ENCODE data around the gene NF1. TPM values are rescaled to one million over a fixed set of nuclear protein-coding genes. Genes with fewer than 3 reads are reported as not detected.

NF1 gene
- total and polyA plus RNA-seq, 2 donors (not counting 1 experiment from before 2014, with no cell fraction given) = 10.8 to 27.7 TPM

DNA sequence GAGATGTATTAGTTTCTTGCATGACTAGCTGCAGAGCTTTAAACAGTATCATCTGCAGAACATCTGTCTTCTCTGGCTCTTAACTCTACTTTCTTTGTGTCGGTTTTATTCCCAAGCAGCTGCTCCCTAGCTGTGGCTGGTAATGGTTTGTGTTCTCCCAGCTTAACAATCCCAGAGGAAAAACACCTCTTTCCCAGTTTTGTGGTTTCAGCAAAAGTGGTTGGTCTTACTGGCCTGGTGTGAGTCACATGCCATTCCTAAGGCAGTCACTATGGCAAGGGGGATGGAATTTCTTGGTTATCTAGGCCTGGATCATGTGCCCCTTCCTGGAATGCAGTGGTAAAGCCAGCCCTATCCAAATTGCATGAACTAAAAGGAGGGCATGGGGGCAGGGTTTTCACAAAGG lies 174.8 kb downstream of the NF1 start:
- intact Hi-C loops (cut with micrococcal nuclease) = loop anchor here (5.0 kb wide), 1 partner anchor 38 kb away; no protein-coding TSS in a partner anchor
- Histone ChIP-seq H3K36me3 (replicated peaks in 1 of 2; ENCODE audit: control extremely low read depth in 1 of 2, control insufficient read depth in 1 of 2, extremely low read depth in 1 of 2, insufficient read depth in 2 of 2, low read length in 1 of 2) (peaks cover 4% of the 10 kb centered on the region in 2 experiments), H4K20me1 (ENCODE audit: control insufficient read depth, insufficient read depth, low read length, poor library complexity, severe bottlenecking) (no peaks in the 10 kb centered on the region), H3K27me3 (replicated peaks in 1 of 4; ENCODE audit: control extremely low read depth in 1 of 4, control insufficient read depth in 3 of 4, insufficient read depth in 4 of 4, low read length in 3 of 4) (no peaks in the 10 kb centered on the region), H3K4me1 (ENCODE audit: control insufficient read depth in 2 of 2, insufficient read depth in 2 of 2, low read length in 2 of 2) (no peaks in the 10 kb centered on the region), H3K79me2 (ENCODE audit: control insufficient read depth, insufficient read depth, low read length) (no peaks in the 10 kb centered on the region), H2AFZ (ENCODE audit: insufficient read depth, low read depth, low read length, poor library complexity, severe bottlenecking) (no peak overlapping the region), H3K4me3 (ENCODE audit: control extremely low read depth in 1 of 5, extremely low read depth in 1 of 5, insufficient read depth in 1 of 5, low read depth in 2 of 5, low read length in 4 of 5) (no peak overlapping the region), H3K9me3 (ENCODE audit: control extremely low read depth in 1 of 3, control insufficient read depth in 2 of 3, insufficient read depth in 1 of 3, low read length in 2 of 3) (no peaks in the 10 kb centered on the region), H3K4me2 (replicated peaks; ENCODE audit: low read depth, low read length, poor library complexity, severe bottlenecking) (no peak overlapping the region), H3K27ac (ENCODE audit: low read length in 2 of 2) (no peak overlapping the region), H3K9ac (ENCODE audit: low read length) (no peak overlapping the region)
- DNase-seq (no peak), ATAC-seq (ENCODE audit: low read depth) (no peak)
- ChIA-PET CTCF (interaction anchor here (0.6 to 8.8 kb wide), 4 partner anchors 9 to 102 kb away, joined by 3 to 125 read pairs (median 4); no protein-coding TSS in a partner anchor), POLR2A (no interaction called here)
- no peaks in the 10 kb centered on the region for H3K4me1 Mint-ChIP-seq
- no peak overlapping the region for H3K4me3 Mint-ChIP-seq
- H3K27me3 Mint-ChIP-seq = no peaks in the 10 kb centered on the region
- no peak overlapping the region for H3K27ac Mint-ChIP-seq
- no CpG with 5 or more reads among the region's 1 CpG for WGBS (ENCODE audit: insufficient coverage)
- TF ChIP-seq EZH2 (IDR thresholded peaks at IDR 0.05; ENCODE audit: borderline replicate concordance, insufficient read depth, low read depth, low read length, poor library complexity, severe bottlenecking) = no peak
- no peak for TF ChIP-seq CTCF (IDR thresholded peaks at IDR 0.05)
- H3K9me3 Mint-ChIP-seq (ENCODE audit: insufficient read depth) = no peaks in the 10 kb centered on the region

- Histone ChIP-seq H3K4me3 (ENCODE audit: control extremely low read depth in 1 of 5, extremely low read depth in 1 of 5, insufficient read depth in 1 of 5, low read depth in 2 of 5, low read length in 4 of 5) (no peak overlapping the region), H4K20me1 (ENCODE audit: control insufficient read depth, insufficient read depth, low read length, poor library complexity, severe bottlenecking) (no peaks in the 10 kb centered on the region), H3K27me3 (replicated peaks in 1 of 4; ENCODE audit: control extremely low read depth in 1 of 4, control insufficient read depth in 3 of 4, insufficient read depth in 4 of 4, low read length in 3 of 4) (no peaks in the 10 kb centered on the region), H2AFZ (ENCODE audit: insufficient read depth, low read depth, low read length, poor library complexity, severe bottlenecking) (no peak overlapping the region), H3K9me3 (ENCODE audit: control extremely low read depth in 1 of 3, control insufficient read depth in 2 of 3, insufficient read depth in 1 of 3, low read length in 2 of 3) (no peaks in the 10 kb centered on the region), H3K36me3 (replicated peaks in 1 of 2; ENCODE audit: control extremely low read depth in 1 of 2, control insufficient read depth in 1 of 2, extremely low read depth in 1 of 2, insufficient read depth in 2 of 2, low read length in 1 of 2) (peaks cover 4% of the 10 kb centered on the region in 2 experiments), H3K79me2 (ENCODE audit: control insufficient read depth, insufficient read depth, low read length) (no peaks in the 10 kb centered on the region), H3K4me1 (ENCODE audit: control insufficient read depth in 2 of 2, insufficient read depth in 2 of 2, low read length in 2 of 2) (no peaks in the 10 kb centered on the region), H3K9ac (ENCODE audit: low read length) (no peak overlapping the region), H3K4me2 (replicated peaks; ENCODE audit: low read depth, low read length, poor library complexity, severe bottlenecking) (no peak overlapping the region), H3K27ac (ENCODE audit: low read length in 2 of 2) (no peak overlapping the region)
- TF ChIP-seq CTCF (IDR thresholded peaks at IDR 0.05) (no peak), EZH2 (IDR thresholded peaks at IDR 0.05; ENCODE audit: borderline replicate concordance, insufficient read depth, low read depth, low read length, poor library complexity, severe bottlenecking) (no peak)
- DNase-seq (no peak), ATAC-seq (ENCODE audit: low read depth) (no peak)
- Mint-ChIP-seq H3K4me3 (no peak overlapping the region), H3K4me1 (no peaks in the 10 kb centered on the region), H3K27me3 (no peaks in the 10 kb centered on the region), H3K9me3 (ENCODE audit: insufficient read depth) (no peaks in the 10 kb centered on the region), H3K27ac (no peak overlapping the region)
- intact Hi-C loops (cut with micrococcal nuclease) = no loop called here
- CTCF ChIA-PET = no interaction called here
- POLR2A ChIA-PET = no interaction called here
- WGBS (ENCODE audit: insufficient coverage) = 82% methylated on average over 1 of the region's 1 CpG
Observed at GRCh38 chr17:31272236-31272635, 177.5 kb downstream of the NF1 start.
